CD4-positive, alpha-beta T cell treated with Interleukin-10 for 1 hour (primary cell): Measurements from ENCODE around the gene SLC44A4.
"Not testable (repeated sequence)": the region's sequence is repeated elsewhere in the genome, so short reads cannot be mapped to it uniquely, and the experiment has no call there.

Experiments used
- DNase-seq: peaks from one replicate; pipeline ENCODE4 v3.0.0-alpha.2; 2020

SLC44A4 gene

DNA sequence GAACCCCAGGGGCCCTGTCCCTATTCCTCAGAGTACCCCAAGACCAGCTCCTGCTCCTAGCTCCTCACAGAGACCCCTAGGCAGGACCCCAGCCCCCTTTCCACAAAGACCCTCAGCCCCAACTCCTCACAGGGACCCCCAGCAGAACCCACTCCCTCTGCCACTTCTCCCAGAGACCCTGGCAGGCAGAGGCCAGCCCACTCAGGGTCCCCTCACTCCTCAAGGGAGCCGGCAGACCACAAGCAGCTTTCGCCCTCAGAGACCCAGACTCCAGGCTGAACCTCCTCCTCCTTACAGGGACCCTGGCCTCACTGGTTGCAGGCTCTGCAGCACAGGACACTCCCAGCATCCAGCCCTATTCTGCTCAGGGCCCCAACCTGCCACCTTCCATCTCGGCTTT, 575 bp downstream of the SLC44A4 start:
- DNase-seq: no peak

GRCh38 chr6:31877651-31878161, 1.1 kb downstream of the SLC44A4 start:
- DNase-seq: no peak

DNA sequence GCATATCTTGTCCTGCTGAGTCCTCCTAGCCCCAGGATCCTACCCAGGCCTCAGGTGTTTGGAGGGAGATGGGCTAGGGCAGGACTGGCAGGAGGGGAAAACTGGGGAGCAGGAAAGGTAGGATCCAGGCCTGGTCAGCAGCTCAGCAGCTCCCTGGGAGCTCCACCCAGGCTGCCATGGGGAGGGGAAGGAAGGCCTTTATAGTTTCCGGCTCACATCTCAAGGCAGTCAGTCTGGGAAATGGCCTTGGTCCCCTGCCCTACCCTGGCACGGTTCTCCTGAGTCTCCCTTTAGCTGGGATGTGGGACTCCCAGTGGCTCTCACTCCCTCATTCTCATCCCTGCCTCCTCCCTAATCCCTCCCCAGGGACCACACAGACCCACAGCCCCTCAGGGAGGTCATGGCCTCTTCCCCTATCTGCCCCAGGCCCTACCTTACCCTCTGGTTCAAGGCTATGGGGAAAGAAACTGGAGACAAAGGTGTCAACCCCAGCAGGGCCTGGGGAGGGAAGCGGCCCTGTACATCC, 1.6 kb downstream of the SLC44A4 start:
- no peak for DNase-seq

DNA sequence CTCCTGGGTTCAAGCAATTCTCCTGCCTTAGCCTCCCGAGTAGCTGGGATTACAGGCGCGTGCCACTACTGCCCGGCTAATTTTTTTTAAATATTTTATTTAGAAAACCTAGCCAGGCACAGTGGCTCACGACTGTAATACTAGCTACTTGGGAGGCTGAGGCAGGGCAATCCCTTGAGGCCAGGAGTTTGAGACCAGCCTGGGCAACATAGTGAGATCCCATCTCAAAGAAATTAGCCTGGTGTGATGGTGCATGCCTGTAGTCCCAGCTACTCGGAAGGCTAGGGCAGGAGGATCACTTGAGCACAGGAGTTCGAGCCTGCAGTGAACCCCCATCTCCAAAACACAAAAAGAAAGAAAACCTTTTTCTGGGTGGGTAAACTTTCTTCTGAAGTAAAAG, 2.4 kb downstream of the SLC44A4 start:
- no peak for DNase-seq

GRCh38 chr6:31875877-31876276, 2.9 kb downstream of the SLC44A4 start:
- no peak for DNase-seq

GRCh38 chr6:31874836-31875572, 3.8 kb downstream of the SLC44A4 start:
- no peak for DNase-seq

DNA sequence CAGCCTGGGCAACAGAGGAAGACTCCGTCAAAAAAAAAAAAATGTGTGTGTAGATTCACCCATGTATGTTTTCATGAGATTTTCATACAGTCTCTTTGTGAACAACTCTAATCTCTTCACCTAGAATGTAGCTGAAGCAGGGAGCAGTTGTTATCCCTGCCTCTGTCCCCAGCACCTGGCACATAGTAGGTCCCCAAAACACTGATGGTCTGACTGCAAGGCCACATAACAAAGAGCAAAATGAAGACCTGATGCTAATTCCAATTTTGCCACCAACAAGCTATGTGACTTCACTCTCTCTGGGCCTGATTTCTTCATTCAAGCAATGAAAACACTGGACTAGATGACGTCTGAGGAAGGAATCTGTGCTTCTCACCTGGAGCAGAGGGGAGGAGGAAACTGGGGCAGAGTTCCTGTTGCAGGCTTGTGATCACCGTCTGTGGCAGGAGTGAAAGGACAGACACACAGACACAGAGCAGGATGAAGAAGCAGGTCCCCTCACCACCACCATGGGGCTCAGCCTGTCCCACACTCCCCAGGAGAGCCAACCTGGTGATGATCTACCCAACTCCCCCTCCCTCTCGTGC, 4.6 kb downstream of the SLC44A4 start:
- DNase-seq: no peak

GRCh38 chr6:31871046-31871659, 7.6 kb downstream of the SLC44A4 start:
- no peak for DNase-seq

- DNase-seq: no peak
These were observed 8.3 kb downstream of the SLC44A4 start for GRCh38 chr6:31870385-31870921.

DNA sequence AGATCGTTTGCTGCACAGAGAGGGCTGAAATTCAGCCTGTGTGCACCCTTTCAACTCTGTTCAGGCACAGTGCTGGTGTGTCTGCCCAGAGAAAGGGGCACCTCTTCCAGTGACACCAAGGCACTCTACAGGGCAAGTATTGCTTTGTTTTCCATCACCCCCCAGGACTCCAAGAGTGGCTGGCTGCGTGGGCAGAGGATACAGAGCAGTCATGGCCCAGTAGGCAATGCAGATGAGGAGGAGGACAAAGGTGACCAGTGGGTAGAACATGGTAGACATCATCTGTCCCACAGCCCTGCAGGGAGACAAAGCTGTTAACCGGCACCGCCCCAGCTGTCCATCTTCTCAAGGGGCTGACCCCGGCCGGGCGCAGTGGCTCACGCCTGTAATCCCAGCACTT, 9.5 kb downstream of the SLC44A4 start:
- DNase-seq: no peak

- DNase-seq: not testable (repeated sequence)
These were observed 10.2 kb downstream of the SLC44A4 start for GRCh38 chr6:31868658-31868971.

DNA sequence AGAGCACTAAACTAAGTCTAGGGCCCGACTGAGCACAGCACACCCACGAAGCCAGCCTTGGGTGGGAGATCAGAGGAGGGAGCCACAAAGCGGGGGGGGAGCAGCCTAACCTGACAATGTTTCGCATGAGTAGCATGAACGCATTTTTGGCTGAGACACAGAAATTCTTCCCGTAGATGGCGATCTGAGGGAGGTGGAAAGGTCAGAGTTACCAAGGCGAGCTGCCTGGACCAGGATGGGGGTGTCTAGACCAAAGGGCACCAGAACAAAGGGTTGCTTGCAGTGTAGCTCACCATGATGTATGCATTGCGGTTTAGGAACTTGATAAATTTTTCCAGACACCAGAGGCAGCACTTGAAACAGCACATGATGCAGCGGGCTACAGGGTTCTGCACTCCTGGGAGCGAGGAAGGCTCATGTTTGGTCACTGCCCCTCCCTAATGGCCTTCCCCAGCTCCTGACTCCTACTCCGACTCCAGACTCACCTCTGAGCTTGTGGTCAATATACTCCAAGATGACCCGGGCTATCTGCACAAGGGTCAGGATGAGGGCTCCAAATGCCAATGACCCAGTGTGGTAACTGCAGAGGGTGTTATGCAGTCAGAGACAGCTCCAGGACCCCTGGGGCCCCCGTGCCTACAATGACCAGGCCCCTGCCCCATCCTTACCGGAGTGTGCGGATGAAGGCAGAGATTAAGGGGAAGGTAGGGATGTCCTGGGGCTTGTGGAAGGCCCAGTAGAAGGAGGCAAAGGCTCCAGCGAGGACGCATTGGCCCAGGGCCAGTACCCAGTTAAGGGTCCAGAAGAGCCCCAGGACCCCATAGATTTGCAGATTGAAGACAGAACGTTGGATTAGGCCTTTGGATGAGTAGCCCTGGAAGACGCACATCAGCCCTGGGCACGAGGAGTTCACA, 13.3 kb downstream of the SLC44A4 start:
- no peak for DNase-seq

- no peak for DNase-seq
These were observed 14.0 kb downstream of the SLC44A4 start for GRCh38 chr6:31864818-31865204.

GRCh38 chr6:31864123-31864562, 14.7 kb downstream of the SLC44A4 start:
- not testable (repeated sequence) for DNase-seq

- DNase-seq: peak; percentile 100
These were observed 16.2 kb downstream of the SLC44A4 start, which contains the start of gene NEU1 for GRCh38 chr6:31862344-31863235. NEU1 (minus strand) TSS chr6:31862821; CDS start chr6:31862776, 45 bp downstream.

- no peak for DNase-seq
These were observed 16.9 kb downstream of the SLC44A4 start for GRCh38 chr6:31861919-31862343.

DNA sequence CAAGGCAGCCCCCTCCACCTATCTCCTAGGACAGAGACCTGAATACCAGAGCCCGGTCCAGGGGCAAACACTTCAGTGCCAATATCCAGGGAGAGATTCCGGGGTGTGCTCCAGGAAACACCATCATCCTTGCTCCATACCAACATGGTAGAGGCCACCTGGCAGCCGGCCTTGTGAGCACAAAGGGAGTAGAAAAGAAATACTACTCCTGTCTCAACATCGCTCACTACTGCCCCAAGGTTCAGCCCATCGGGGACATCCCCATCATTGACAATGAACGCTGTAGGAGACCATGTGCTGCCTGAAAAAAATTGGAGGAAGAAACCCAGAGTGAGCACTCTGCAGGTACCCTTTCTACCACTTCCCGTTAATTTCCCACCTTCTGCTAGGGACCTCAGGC, 17.6 kb downstream of the SLC44A4 start:
- DNase-seq: no peak

- DNase-seq: no peak
These were observed 18.4 kb downstream of the SLC44A4 start for GRCh38 chr6:31860349-31860748.

GRCh38 chr6:31859923-31860322, 18.9 kb downstream of the SLC44A4 start:
- DNase-seq: no peak

DNA sequence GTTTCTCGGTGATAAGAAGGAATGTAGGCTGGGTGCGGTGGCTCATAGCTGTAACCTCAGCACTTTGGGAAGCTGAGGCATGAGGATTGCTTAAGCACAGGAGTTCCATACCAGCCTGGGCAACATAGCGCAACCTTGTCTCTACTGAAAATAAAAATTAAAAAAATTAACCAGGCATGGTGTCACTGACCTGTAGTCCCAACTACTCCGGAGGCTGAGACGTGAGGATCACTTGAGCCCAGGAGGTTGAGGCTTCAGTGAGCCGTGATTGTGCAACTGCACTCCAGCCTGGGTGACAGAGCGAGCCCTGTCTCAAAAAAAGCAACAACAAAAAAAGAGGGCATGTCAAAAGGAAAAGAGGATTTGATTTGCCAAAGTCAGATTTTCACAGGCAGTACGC, 20.1 kb downstream of the SLC44A4 start:
- DNase-seq: no peak

DNA sequence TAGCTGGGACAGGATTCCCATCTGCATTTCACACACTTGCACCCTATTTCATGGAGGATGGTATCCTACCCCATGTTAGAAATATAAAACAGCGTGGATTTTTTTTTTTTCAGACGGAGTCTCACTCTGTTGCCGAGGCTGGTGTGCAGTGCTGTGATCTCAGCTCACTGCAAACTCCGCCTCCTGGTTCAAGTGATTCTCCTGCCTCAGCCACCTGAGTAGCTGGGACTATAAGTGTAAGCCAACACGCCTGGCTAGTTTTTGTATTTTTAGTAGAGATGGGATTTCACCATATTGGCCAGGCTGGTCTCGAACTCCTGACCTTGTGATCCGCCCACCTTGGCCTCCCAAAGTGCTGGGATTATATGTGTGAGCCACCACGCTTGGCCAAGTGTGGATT, 21.0 kb downstream of the SLC44A4 start:
- DNase-seq: not testable (repeated sequence)
